K562 (cell line): Measurements from ENCODE around the gene TAC3. TPM values are rescaled to one million over a fixed set of nuclear protein-coding genes. Genes with fewer than 3 reads are reported as not detected.

Experiments used
- ATF2 ChIP-seq: sonication (generic); formaldehyde crosslinking; IDR thresholded peaks from 2 replicates; pipeline ENCODE4 v1.8.1; 2022; ENCODE audit warnings: missing genetic modification reagents
- E2F3 ChIP-seq: fragments of 250-450 bp; sonication (Bioruptor Pico); IDR thresholded peaks from 2 replicates; pipeline ENCODE4 v1.4.0; 2020; ENCODE audit warnings: mild to moderate bottlenecking
- E4F1 ChIP-seq: fragments of 250-450 bp; sonication (Bioruptor Pico); IDR thresholded peaks from 2 replicates; pipeline ENCODE4 v1.5.0; 2021; ENCODE audit warnings: mild to moderate bottlenecking, borderline replicate concordance
- ELK3 ChIP-seq: fragments of 450-650 bp; formaldehyde crosslinking; IDR thresholded peaks from 2 replicates; pipeline ENCODE4 v1.4.0; 2020; ENCODE audit warnings: mild to moderate bottlenecking
- ETV5 ChIP-seq: sonication (generic); formaldehyde crosslinking; IDR thresholded peaks from 2 replicates; pipeline ENCODE4 v1.4.0; 2020; ENCODE audit warnings: low read depth, mild to moderate bottlenecking, missing genetic modification reagents
- HDAC1 ChIP-seq, 2 experiments: fragments of 450-650 bp; IDR thresholded peaks; 2 replicates each; pipeline ENCODE4 v1.6.1; 2016 to 2017; ENCODE audit warnings: inconsistent platforms in 1 of 2, mild to moderate bottlenecking in 1 of 2, moderate library complexity in 1 of 2
- HMG20A ChIP-seq: fragments of 450-650 bp; formaldehyde crosslinking; conservative IDR thresholded peaks from 2 replicates; pipeline ENCODE4 v1.4.0; 2020; ENCODE audit warnings: mild to moderate bottlenecking, mixed read lengths
- HMGN3 ChIP-seq: IDR thresholded peaks from 2 replicates; pipeline ENCODE4 v1.6.1; 2011; ENCODE audit warnings: borderline replicate concordance, low read depth, mild to moderate bottlenecking, mixed read lengths, low read length; ENCODE audit not compliant: insufficient read length; ENCODE audit errors: extremely low read depth
- KLF1 ChIP-seq: fragments of 450-650 bp; IDR thresholded peaks from 2 replicates; pipeline ENCODE4 v1.6.1; 2016; ENCODE audit warnings: missing genetic modification characterization, missing compliant biosample characterization
- MAFK ChIP-seq: IDR thresholded peaks from 2 replicates; pipeline ENCODE4 v1.6.1; 2011; ENCODE audit warnings: low read length, improper control_type of control experiment
- MTF1 ChIP-seq: fragments of 250-450 bp; sonication (Bioruptor Pico); IDR thresholded peaks from 2 replicates; pipeline ENCODE4 v1.9.0; 2021; ENCODE audit warnings: moderate library complexity, mild to moderate bottlenecking, inconsistent platforms, borderline replicate concordance
- NBN ChIP-seq: fragments of 450-650 bp; IDR thresholded peaks from 2 replicates; pipeline ENCODE4 v1.6.1; 2016; ENCODE audit warnings: low read depth, mild to moderate bottlenecking
- NKRF ChIP-seq: fragments of 450-650 bp; IDR thresholded peaks from 2 replicates; pipeline ENCODE4 v1.6.1; 2016; ENCODE audit warnings: borderline replicate concordance
- RBFOX2 ChIP-seq: fragments of 200-400 bp; formaldehyde crosslinking; IDR thresholded peaks from 2 replicates; pipeline ENCODE4 v1.6.1; 2017; ENCODE audit warnings: low read depth, mild to moderate bottlenecking, low read length, moderate library complexity
- SMC3 ChIP-seq: conservative IDR thresholded peaks from 2 replicates; pipeline ENCODE4 v1.6.1; 2011; ENCODE audit warnings: low read depth, low read length, improper control_type of control experiment; ENCODE audit not compliant: insufficient read depth
- TAF9B ChIP-seq: fragments of 450-650 bp; IDR thresholded peaks from 2 replicates; pipeline ENCODE4 v1.6.1; 2018; ENCODE audit warnings: mild to moderate bottlenecking; ENCODE audit not compliant: partially characterized antibody
- TAL1 ChIP-seq: fragments of 450-650 bp; IDR thresholded peaks from 2 replicates; pipeline ENCODE4 v1.6.1; 2016; ENCODE audit warnings: mild to moderate bottlenecking
- TBL1XR1 ChIP-seq, 2 experiments: IDR thresholded peaks; 2 replicates each; pipeline ENCODE4 v1.6.1; 2012; ENCODE audit warnings: improper control_type of control experiment in 2 of 2, low read length in 2 of 2, mild to moderate bottlenecking in 1 of 2
- ZNF41 ChIP-seq: fragments of 250-450 bp; sonication (Bioruptor Pico); conservative IDR thresholded peaks from 2 replicates; pipeline ENCODE4 v1.4.0; 2020; ENCODE audit warnings: mild to moderate bottlenecking
- ZNF449 ChIP-seq: fragments of 250-450 bp; sonication (Bioruptor Pico); IDR thresholded peaks from 2 replicates; pipeline ENCODE4 v1.8.0; 2022; ENCODE audit warnings: moderate library complexity, mild to moderate bottlenecking, inconsistent platforms
- polyA plus RNA-seq, 8 experiments: library from polyadenylated mRNA; depleted of rRNA in 4 of 8; stranded (reverse) in 5 of 8; unstranded in 3 of 8; fragments of >200 nt; fragmentation: Nextera tagmentation in 2 of 8; fragmentation: Illumina TruSeq in 1 of 8; extraction: Ambion mirVana in 2 of 8; extraction: Trizol in 1 of 8; gene quantifications; 2 replicates each; pipeline versions ENCODE4 v1.2.1 to v1.2.3, GENCODE V29; 2011 to 2014; ENCODE audit warnings: inconsistent platforms in 1 of 8, missing spikeins in 1 of 8
- total RNA-seq, 7 experiments: library from RNA; depleted of rRNA in 6 of 7; stranded (reverse); fragments of >200 nt in 6 of 7; fragmentation: Illumina TruSeq in 2 of 7; extraction: Trizol in 2 of 7; gene quantifications; 2 replicates each; pipeline versions ENCODE4 v1.2.1 to v1.2.3, GENCODE V29; 2011 to 2021; ENCODE audit warnings: low replicate concordance in 1 of 7

TAC3 gene
- total and polyA plus RNA-seq, 9 of the 15 experiments (the other 6 are each of a cell fraction or from before 2014, with no cell fraction given) = 0.29 to 2.8 (median 1.4) TPM

GRCh38 chr12:57001448-57001906 lies 14.9 kb downstream of the TAC3 start (continued):
- TF ChIP-seq RBFOX2 (peak; percentile 44), MTF1 (CRISPR knock-in tag) (no peak), TAL1 (no peak), MAFK (0 out of 2 replicates have a peak, but pooled peaks have one; percentile 28), E2F3 (CRISPR knock-in tag) (no peak), TBL1XR1 (IDR thresholded peaks at IDR 0.05; ENCODE audit: low read length in 2 of 2) (peak; percentile 22 to 71; a peak in 1 of 4 replicates), ETV5 (CRISPR knock-in tag) (0 out of 2 replicates have a peak, but pooled peaks have one; percentile 38), E4F1 (no peak), ELK3 (no peak), HDAC1 (IDR thresholded peaks at IDR 0.05) (peak in 1 of 2 experiments; percentile 54; a peak in 1 of 4 replicates), HMGN3 (no peak), HMG20A (CRISPR knock-in tag) (no peak), NKRF (no peak), ZNF41 (CRISPR knock-in tag) (no peak), ZNF449 (no peak), ATF2 (CRISPR knock-in tag) (no peak), KLF1 (tag) (no peak), TAF9B (no peak), SMC3 (peak; percentile 98), NBN (0 out of 2 replicates have a peak, but pooled peaks have one; percentile 56)
